DOHH2 (cell line): ENCODE data around the gene RASAL1.

Experiments used
- H3F3A ChIP-seq: fragments of 200-600 bp; sonication (generic), shearing (Covaris generic); 2 replicates; pipeline ENCODE4 v1.6.0; 2016; ENCODE audit warnings: antibody characterized with exemption, mild to moderate bottlenecking; ENCODE audit not compliant: control insufficient read depth, insufficient read depth
- H3K27ac ChIP-seq: fragments of 200-600 bp; sonication (generic); 2 replicates; pipeline ENCODE4 v1.5.1; 2014; ENCODE audit warnings: low read depth, mild to moderate bottlenecking, low read length, moderate library complexity
- H3K27me3 ChIP-seq: fragments of 200-600 bp; sonication (generic); 2 replicates; pipeline ENCODE4 v1.6.1; 2014; ENCODE audit warnings: mild to moderate bottlenecking, low read length, mixed read lengths; ENCODE audit not compliant: control insufficient read depth
- H3K36me3 ChIP-seq: fragments of 200-600 bp; sonication (generic); 2 replicates; pipeline ENCODE4 v1.6.1; 2014; ENCODE audit warnings: mild to moderate bottlenecking, low read length, moderate library complexity, mixed read lengths; ENCODE audit not compliant: control insufficient read depth
- H3K4me1 ChIP-seq: fragments of 200-600 bp; sonication (generic); 2 replicates; pipeline ENCODE4 v1.6.1; 2014; ENCODE audit warnings: mild to moderate bottlenecking, low read length, mixed read lengths; ENCODE audit not compliant: control insufficient read depth
- H3K4me2 ChIP-seq: fragments of 200-600 bp; sonication (generic); 2 replicates; pipeline ENCODE4 v1.6.0; 2014; ENCODE audit warnings: mild to moderate bottlenecking, low read length, moderate library complexity
- H3K4me3 ChIP-seq: fragments of 200-600 bp; sonication (generic); 2 replicates; pipeline ENCODE4 v1.5.1; 2014; ENCODE audit warnings: mild to moderate bottlenecking, low read length, mixed read lengths
- H3K79me2 ChIP-seq: fragments of 200-600 bp; sonication (generic); 2 replicates; pipeline ENCODE4 v1.6.1; 2014; ENCODE audit warnings: mild to moderate bottlenecking, low read length, mixed read lengths; ENCODE audit not compliant: control insufficient read depth
- H3K9me2 ChIP-seq: fragments of 200-600 bp; sonication (generic); replicated peaks from 2 replicates; pipeline ENCODE4 v1.6.1; 2014; ENCODE audit warnings: mild to moderate bottlenecking, low read length, mixed read lengths; ENCODE audit not compliant: control insufficient read depth
- H3K9me3 ChIP-seq: fragments of 200-600 bp; sonication (generic); 2 replicates; pipeline ENCODE4 v1.6.1; 2014; ENCODE audit warnings: antibody characterized with exemption, low read length, mixed read lengths; ENCODE audit not compliant: control insufficient read depth, insufficient read depth
- H4K20me1 ChIP-seq: fragments of 200-600 bp; sonication (generic); 2 replicates; pipeline ENCODE4 v1.6.0; 2014; ENCODE audit warnings: low read depth, mild to moderate bottlenecking, antibody characterized with exemption, low read length, moderate library complexity; ENCODE audit not compliant: control insufficient read depth, insufficient read depth
- CTCF ChIP-seq: fragments of 200-600 bp; sonication (generic); IDR thresholded peaks from one replicate; pipeline ENCODE4 v1.5.1; 2014; ENCODE audit warnings: antibody characterized with exemption, mild to moderate bottlenecking, low read depth, low read length; ENCODE audit not compliant: poor library complexity, severe bottlenecking
- EZH2phosphoT487 ChIP-seq: fragments of 200-600 bp; sonication (generic); IDR thresholded peaks from 2 replicates; pipeline ENCODE4 v1.6.1; 2017; ENCODE audit warnings: borderline replicate concordance, mild to moderate bottlenecking, antibody characterized with exemption, low read length, moderate library complexity, mixed read lengths

RASAL1 gene

GRCh38 chr12:113106361-113106760 lies 29.2 kb downstream of the RASAL1 start:
- H3K4me3 ChIP-seq = 0 out of 2 replicates have a peak overlapping the region, but pooled peaks have one; percentile 11
- peaks cover 24% of the 10 kb centered on the region for H3F3A ChIP-seq
- H4K20me1 ChIP-seq = no peaks in the 10 kb centered on the region
- peaks cover 24% of the 10 kb centered on the region for H3K36me3 ChIP-seq
- H3K4me1 ChIP-seq = peaks cover 73% of the 10 kb centered on the region
- peak overlapping the region; percentile 21; the same call in 1 of the 2 replicates for H3K27ac ChIP-seq
- H3K9me2 ChIP-seq = no peaks in the 10 kb centered on the region
- no peaks in the 10 kb centered on the region for H3K27me3 ChIP-seq
- no peaks in the 10 kb centered on the region for H3K9me3 ChIP-seq
- TF ChIP-seq EZH2phosphoT487 (no peak), CTCF (no peak)
- peak overlapping the region; percentile 9; the same call in 1 of the 2 replicates for H3K4me2 ChIP-seq
- H3K79me2 ChIP-seq = peaks cover 10% of the 10 kb centered on the region

GRCh38 chr12:113105606-113106271 lies 29.8 kb downstream of the RASAL1 start:
- Histone ChIP-seq H3F3A (peaks cover 27% of the 10 kb centered on the region), H3K27ac (no peak overlapping the region), H3K36me3 (peaks cover 24% of the 10 kb centered on the region), H4K20me1 (no peaks in the 10 kb centered on the region), H3K79me2 (peaks cover 10% of the 10 kb centered on the region), H3K4me1 (peaks cover 76% of the 10 kb centered on the region), H3K9me3 (no peaks in the 10 kb centered on the region), H3K9me2 (no peaks in the 10 kb centered on the region), H3K4me3 (peak overlapping the region; percentile 80), H3K27me3 (no peaks in the 10 kb centered on the region), H3K4me2 (peak overlapping the region; percentile 87)
- TF ChIP-seq CTCF (no peak), EZH2phosphoT487 (no peak)

GRCh38 chr12:113104953-113105510 lies 30.5 kb downstream of the RASAL1 start:
- Histone ChIP-seq H3K27ac (peak overlapping the region; percentile 15; the same call in 1 of the 2 replicates), H3K79me2 (peaks cover 10% of the 10 kb centered on the region), H3K4me1 (peaks cover 76% of the 10 kb centered on the region), H3F3A (peaks cover 30% of the 10 kb centered on the region), H3K4me3 (peak overlapping the region; percentile 80), H3K9me2 (no peaks in the 10 kb centered on the region), H3K36me3 (peaks cover 24% of the 10 kb centered on the region), H3K9me3 (no peaks in the 10 kb centered on the region), H3K27me3 (no peaks in the 10 kb centered on the region), H4K20me1 (no peaks in the 10 kb centered on the region), H3K4me2 (peak overlapping the region; percentile 87)
- no peak for TF ChIP-seq CTCF
- TF ChIP-seq EZH2phosphoT487 = no peak
